ENCODE results near the gene TMEM8B. TPM values are rescaled to one million over a fixed set of nuclear protein-coding genes. Genes with fewer than 3 reads are reported as not detected.
"Not testable (repeated sequence)": the region's sequence is repeated elsewhere in the genome, so short reads cannot be mapped to it uniquely, and the experiment has no call there.

TMEM8B gene
- total RNA-seq, 2 donors from 2014 or later: 16.1 to 18.5 TPM

DNA sequence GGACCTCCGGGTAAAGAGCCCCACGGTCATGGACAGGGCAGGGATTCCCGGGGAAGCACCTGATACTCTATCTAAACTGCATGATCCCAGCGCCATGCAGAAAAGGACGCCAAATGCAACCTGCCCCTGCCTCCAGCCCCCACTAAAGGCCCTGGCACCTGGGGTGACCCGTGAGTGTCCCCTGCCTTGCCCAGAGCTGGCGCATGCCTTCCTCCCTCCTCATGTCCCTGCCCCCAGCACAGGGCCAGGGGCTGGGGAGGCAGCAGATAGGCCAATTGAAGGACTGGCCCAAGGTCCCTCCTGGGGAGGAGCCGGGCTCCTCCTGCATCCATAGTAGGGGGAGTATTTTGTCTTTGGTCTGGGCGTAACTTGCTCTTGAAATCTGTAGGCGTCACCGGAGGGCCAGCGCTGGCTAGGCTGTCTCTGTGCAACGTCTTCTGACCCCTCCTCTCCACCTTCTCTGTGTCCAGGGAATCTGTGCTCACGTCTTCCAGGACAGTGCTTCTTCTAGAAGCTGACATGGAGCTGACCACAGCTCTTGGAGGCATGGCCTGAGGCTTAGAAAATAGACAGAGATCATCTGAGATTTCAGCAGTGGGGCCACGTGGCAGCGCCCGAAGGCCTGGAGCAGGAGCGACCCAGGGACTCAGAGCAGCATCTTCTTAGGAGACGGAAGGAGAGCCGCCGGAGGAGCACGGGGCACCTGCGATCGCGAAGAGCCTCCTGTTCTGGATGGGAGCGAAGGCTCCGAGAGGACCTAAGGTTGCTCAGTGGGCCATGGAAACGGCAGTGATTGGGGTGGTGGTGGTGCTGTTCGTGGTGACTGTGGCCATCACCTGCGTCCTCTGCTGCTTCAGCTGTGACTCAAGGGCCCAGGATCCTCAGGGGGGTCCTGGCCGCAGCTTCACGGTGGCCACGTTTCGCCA lies 80.9 kb downstream of the TMEM8B start:
- intact Hi-C loops (cut with DNase I): loop anchor here in 1 of 2 donors (10.0 kb wide), 2 partner anchors 125 to 255 kb away; partner anchors contain the start of gene CCIN
- DNase-seq (ENCODE audit: low spot score): no peak

DNA sequence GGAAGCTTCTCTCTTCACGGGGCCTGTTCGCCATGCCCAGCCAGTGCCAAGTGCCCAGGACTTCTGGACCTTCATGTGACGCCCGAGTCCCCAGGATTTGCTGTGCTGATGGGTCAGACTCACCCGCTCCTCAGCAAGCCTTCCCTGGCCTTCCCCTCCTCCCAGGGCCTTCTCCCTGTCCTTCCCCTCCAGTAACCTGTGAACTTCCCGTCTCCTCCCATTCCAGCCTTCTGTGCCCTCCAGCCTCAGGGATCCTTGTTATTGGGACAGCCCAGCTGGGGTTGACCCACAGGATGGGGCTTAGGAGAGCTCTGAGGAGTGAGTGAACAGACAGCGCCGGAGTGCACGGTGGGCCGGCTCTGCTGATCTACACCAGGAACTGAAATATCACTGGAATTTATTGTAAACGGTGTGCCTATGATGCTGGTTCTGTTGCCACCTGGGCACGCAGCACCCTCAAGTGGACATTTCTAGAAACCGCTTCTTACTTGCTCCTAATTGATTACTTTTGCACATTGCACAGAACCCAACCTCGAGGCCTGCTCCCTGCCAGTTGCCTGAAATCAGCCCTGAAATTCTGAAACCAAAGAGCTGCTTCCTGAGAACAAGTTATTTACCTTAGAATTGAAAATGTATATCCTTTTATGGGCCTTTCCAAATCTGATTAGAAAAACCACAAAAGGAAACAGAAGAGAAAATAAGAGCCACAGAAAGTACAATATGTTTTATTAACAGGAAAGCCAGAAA lies 81.8 kb downstream of the TMEM8B start:
- intact Hi-C loops (cut with DNase I): no loop called here

DNA sequence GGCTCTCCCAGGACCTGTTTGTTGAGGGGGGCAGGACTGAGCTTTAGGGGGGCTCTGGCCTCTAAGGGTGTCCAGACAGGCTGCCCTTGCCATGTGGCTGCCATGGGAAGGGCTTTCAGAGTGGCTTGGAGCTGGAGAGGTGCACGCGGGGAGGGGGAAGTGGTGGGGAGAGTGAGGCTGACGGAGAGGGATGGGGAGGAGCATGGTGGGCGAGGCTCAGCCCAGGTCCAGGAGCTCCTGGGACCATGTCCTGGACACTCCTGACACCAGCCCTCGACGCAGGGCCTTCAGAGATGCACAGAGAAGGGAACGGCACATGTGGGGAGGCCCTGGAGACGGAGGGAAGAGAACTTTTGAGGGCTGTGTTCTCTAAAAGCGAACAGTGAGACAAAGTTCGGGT lies 82.7 kb downstream of the TMEM8B start:
- intact Hi-C loops (cut with DNase I): no loop called here
- DNase-seq (ENCODE audit: low spot score): no peak

More for the DNA sequence above, 81.8 kb downstream of the TMEM8B start:
- DNase-seq (ENCODE audit: low spot score): peak; percentile 75

DNA sequence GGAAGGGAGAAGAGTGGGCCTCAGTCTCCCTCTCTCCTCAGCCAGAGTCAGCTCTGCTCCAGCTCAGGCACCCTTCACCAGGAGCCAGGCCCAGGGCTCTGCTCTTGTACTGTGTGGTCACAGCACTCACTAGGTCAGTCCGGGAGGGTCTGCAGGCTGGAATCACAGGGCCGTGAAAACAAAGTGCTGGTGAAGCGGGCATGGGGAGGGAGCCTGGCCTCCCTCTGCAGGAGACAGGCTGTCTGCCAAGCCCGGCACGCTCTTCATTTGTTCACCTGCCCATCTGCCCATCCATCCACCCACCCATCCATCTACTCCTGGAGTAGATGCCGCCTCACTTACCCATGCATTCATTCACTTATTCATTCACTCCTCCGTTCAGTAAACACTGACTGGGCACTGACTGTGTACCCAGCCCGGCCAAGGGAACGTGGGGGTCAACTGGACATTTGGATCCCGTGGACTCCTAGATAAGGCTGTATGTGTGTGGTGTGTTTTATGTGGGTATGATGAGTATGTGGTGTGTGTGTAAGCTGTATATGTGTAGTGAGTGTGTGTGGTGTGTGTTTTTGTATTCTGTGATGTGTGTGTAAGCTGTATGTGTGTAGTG lies 83.9 kb downstream of the TMEM8B start:
- DNase-seq (ENCODE audit: low spot score): peak; percentile 68
- intact Hi-C loops (cut with DNase I): no loop called here

DNA sequence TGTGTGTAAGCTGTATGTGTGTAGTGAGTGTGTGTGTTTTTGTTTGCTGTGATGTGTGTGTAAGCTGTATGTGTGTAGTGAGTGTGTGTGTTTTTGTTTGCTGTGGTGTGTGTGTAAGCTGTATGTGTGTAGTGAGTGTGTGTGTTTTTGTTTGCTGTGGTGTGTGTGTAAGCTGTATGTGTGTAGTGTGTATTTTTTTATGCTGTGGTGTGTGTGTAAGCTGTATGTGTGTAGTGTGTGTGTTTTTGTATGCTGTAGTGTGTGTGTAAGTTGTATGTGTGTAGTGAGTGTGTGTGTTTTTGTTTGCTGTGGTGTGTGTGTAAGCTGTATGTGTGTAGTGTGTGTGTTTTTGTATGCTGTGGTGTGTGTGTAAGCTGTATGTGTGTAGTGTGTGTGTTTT lies 84.4 kb downstream of the TMEM8B start:
- intact Hi-C loops (cut with DNase I); DNase-seq (ENCODE audit: low spot score): not testable (repeated sequence)

DNA sequence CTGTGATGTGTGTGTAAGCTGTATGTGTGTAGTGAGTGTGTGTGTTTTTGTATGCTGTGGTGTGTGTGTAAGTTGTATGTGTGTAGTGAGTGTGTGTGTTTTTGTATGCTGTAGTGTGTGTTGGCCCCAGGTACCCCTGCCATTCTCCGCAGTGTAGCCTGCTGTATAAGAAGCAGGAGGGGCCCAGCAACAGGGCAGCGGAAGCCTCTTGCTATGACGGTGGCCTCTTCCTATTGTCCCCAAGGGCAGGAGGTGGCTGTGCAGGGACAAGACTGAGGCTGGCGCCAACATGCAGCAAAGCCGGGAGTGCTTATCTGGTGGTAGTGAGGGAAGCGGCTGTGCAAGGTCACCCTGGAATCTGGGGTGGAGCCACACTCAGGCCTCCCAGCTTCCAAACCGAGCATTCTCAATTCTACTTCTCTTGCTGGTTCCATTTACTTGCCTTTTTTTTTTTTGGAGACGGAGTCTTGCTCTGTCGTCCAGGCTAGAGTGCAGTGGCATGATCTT lies 85.3 kb downstream of the TMEM8B start:
- intact Hi-C loops (cut with DNase I): no loop called here
- peak; percentile 84 for DNase-seq (ENCODE audit: low spot score)

Other genes with a start within 250 kb of the TMEM8B start
- 10 to 100 TPM; 50.8 to 61.1 TPM for gene TESK1, start 224.0 kb upstream of the TMEM8B start, total RNA-seq
- gene CD72, start 210.8 kb upstream of the TMEM8B start, total RNA-seq: 1 to 10 TPM; 2.8 to 4.2 TPM
- under 1 TPM; 0.24 to 0.56 TPM for gene SIT1, start 178.3 kb upstream of the TMEM8B start, total RNA-seq
- over 10,000 TPM; 18,238 to 21,166 TPM for gene RMRP, start 171.2 kb upstream of the TMEM8B start, total RNA-seq
- 10 to 100 TPM; 54.6 to 60.3 TPM for gene CCDC107, start 170.9 kb upstream of the TMEM8B start, total RNA-seq
- under 1 TPM; 0.29 to 0.46 TPM for gene ARHGEF39, start 164.0 kb upstream of the TMEM8B start, total RNA-seq
- gene CA9, start 155.3 kb upstream of the TMEM8B start, total RNA-seq: 1 to 10 TPM in 1 of 2 donors, not detected in 1; 1.2 TPM
- gene TPM2, start 139.3 kb upstream of the TMEM8B start, total RNA-seq: 1,000 to 10,000 TPM; 2,096 to 3,529 TPM
- gene TLN1, start 97.0 kb upstream of the TMEM8B start, total RNA-seq: 100 to 1,000 TPM; 816 to 836 TPM
- 10 to 100 TPM; 41.7 to 53.0 TPM for gene CREB3, start 96.6 kb upstream of the TMEM8B start, total RNA-seq
- gene GBA2, start 80.0 kb upstream of the TMEM8B start, total RNA-seq: 10 to 100 TPM; 50.1 to 57.7 TPM
- gene RGP1, start 79.9 kb upstream of the TMEM8B start, total RNA-seq: 10 to 100 TPM; 27.8 to 29.5 TPM
- 1 to 10 TPM in 1 of 2 donors, not detected in 1; 1.7 TPM for gene MSMP, start 75.0 kb upstream of the TMEM8B start, total RNA-seq
- 10 to 100 TPM; 27.4 to 47.1 TPM for gene NPR2, start 37.6 kb upstream of the TMEM8B start, total RNA-seq
- 1 to 10 TPM in 1 of 2 donors, under 1 TPM in 1; 0.76 to 3.1 TPM for gene SPAG8, start 17.0 kb upstream of the TMEM8B start, total RNA-seq
- 10 to 100 TPM; 20.0 to 26.8 TPM for gene HINT2, start 14.2 kb upstream of the TMEM8B start, total RNA-seq
- gene FAM221B, start 496 bp upstream of the TMEM8B start, total RNA-seq: not detected
- not detected for gene OR13J1, start 41.2 kb downstream of the TMEM8B start, total RNA-seq
- gene HRCT1, start 77.0 kb downstream of the TMEM8B start, total RNA-seq: 10 to 100 TPM in 1 of 2 donors, 1 to 10 TPM in 1; 4.8 to 20.1 TPM
- gene SPAAR, start 80.3 kb downstream of the TMEM8B start, total RNA-seq: 1 to 10 TPM; 2.5 to 4.0 TPM
- not detected for gene OR2S2, start 128.9 kb downstream of the TMEM8B start, total RNA-seq
- 10 to 100 TPM; 20.1 to 30.3 TPM for gene RECK, start 207.7 kb downstream of the TMEM8B start, total RNA-seq